GM12878 (cell line): ENCODE data around the gene RTP5. TPM values are rescaled to one million over a fixed set of nuclear protein-coding genes. Genes with fewer than 3 reads are reported as not detected.

ENCODE experiments used
- CHD1 ChIP-seq: IDR thresholded peaks from 2 replicates; pipeline ENCODE4 v1.6.1; 2012; ENCODE audit warnings: low read depth, low read length, improper control_type of control experiment
- CTCF ChIP-seq, 3 experiments: IDR thresholded peaks in 2 of 3; conservative IDR thresholded peaks in 1 of 3; 2 replicates each; pipeline ENCODE4 v1.5.1; 2011; ENCODE audit warnings: low read depth in 3 of 3, low read length in 3 of 3, mild to moderate bottlenecking in 3 of 3, control low read depth in 2 of 3, moderate library complexity in 2 of 3, inconsistent platforms in 1 of 3, mixed read lengths in 1 of 3; ENCODE audit not compliant: control insufficient read depth in 2 of 3, insufficient read depth in 1 of 3; ENCODE audit errors: extremely low read depth in 1 of 3
- CUX1 ChIP-seq: IDR thresholded peaks from 2 replicates; pipeline ENCODE4 v1.6.1; 2012; ENCODE audit warnings: improper control_type of control experiment, low read depth, low read length; ENCODE audit not compliant: insufficient replicate concordance
- FOS ChIP-seq: IDR thresholded peaks from 3 replicates; pipeline ENCODE4 v1.6.1; 2011; ENCODE audit warnings: borderline replicate concordance; ENCODE audit not compliant: insufficient read length; ENCODE audit errors: extremely low read depth
- TCF12 ChIP-seq: IDR thresholded peaks from 2 replicates; pipeline ENCODE4 v1.6.1; 2011; ENCODE audit warnings: low read depth, mild to moderate bottlenecking, low read length
- YBX1 ChIP-seq: fragments of 450-650 bp; IDR thresholded peaks from 2 replicates; pipeline ENCODE4 v1.6.1; 2016; ENCODE audit warnings: antibody characterized with exemption
- polyA plus RNA-seq, 11 experiments: library from polyadenylated mRNA; depleted of rRNA in 4 of 11; unstranded in 6 of 11; stranded (reverse) in 5 of 11; fragments of >200 nt; fragmentation: Nextera tagmentation in 4 of 11; fragmentation: Illumina TruSeq in 1 of 11; extraction: Ambion mirVana in 4 of 11; extraction: Trizol in 1 of 11; gene quantifications; 1 replicate in 1 of 11; 2 replicates in 10 of 11; pipeline versions ENCODE4 v1.2.1 to v1.2.3, GENCODE V29; 2011 to 2016; ENCODE audit warnings: inconsistent platforms in 2 of 11, missing spikeins in 2 of 11, low read depth in 1 of 11
- total RNA-seq, 4 experiments: library from RNA; depleted of rRNA in 3 of 4; stranded (reverse); fragments of >200 nt in 3 of 4; fragmentation: Illumina TruSeq in 1 of 4; extraction: Trizol in 1 of 4; gene quantifications; 2 replicates each; pipeline versions ENCODE4 v1.2.1 to v1.2.3, GENCODE V29; 2013 to 2021

Gene RTP5
- total and polyA plus RNA-seq, 10 of the 15 experiments (the other 5 are each of a cell fraction or from before 2014, with no cell fraction given) = 0.05 TPM; not detected in 9

GRCh38 chr2:241820625-241821384, 48.7 kb upstream of the RTP5 start (continued):
- TF ChIP-seq CUX1 (no peak), CHD1 (no peak), TCF12 (no peak), CTCF (IDR thresholded peaks at IDR 0.05 in 2 of 3, conservative IDR thresholded peaks at IDR 0.05 in 1 of 3; ENCODE audit: control insufficient read depth in 2 of 3, extremely low read depth in 1 of 3, insufficient read depth in 1 of 3, low read depth in 3 of 3, low read length in 3 of 3) (no peak), YBX1 (no peak), FOS (no peak)
